Lower leg skin (tissue), 4 donors: Measurements from ENCODE around the gene MEF2D. TPM values are rescaled to one million over a fixed set of nuclear protein-coding genes. Genes with fewer than 3 reads are reported as not detected.

Source experiments
- DNase-seq, 2 donors: peaks; one replicate each; pipeline ENCODE4 v3.0.0-alpha.2; 2019; ENCODE audit warnings: low spot score in 2 of 2
- H3K4me3 ChIP-seq: fragments of 200-600 bp; sonication (generic); 2 replicates; pipeline ENCODE4 v1.5.1; 2017; ENCODE audit warnings: mild to moderate bottlenecking, low read depth; ENCODE audit not compliant: poor library complexity, severe bottlenecking
- CTCF ChIP-seq, 3 donors: fragments of 450-650 bp; IDR thresholded peaks; one replicate each; pipeline ENCODE4 v1.5.1; 2016; ENCODE audit warnings: antibody characterized with exemption in 3 of 3, mild to moderate bottlenecking in 3 of 3, moderate library complexity in 2 of 3
- POLR2A ChIP-seq, 2 donors: fragments of 450-650 bp; IDR thresholded peaks; one replicate each; pipeline ENCODE4 v1.6.1; 2016 to 2017; ENCODE audit warnings: antibody characterized with exemption in 2 of 2, mild to moderate bottlenecking in 1 of 2, moderate library complexity in 1 of 2
- WGBS, 2 donors: methylation state at CpG; one replicate each; pipeline ENCODE4 v1.1.5; 2018; 5-methylcytosine and 5-hydroxymethylcytosine counted together
- intact Hi-C: fragments of 100-400 bp; cut with DNase I; formaldehyde crosslinking; loops from one replicate; pipeline ENCODE4 v1.15.0; 2023; ENCODE audit warnings: low total_unique reads
- total RNA-seq, 4 donors: library from RNA; depleted of rRNA; stranded (reverse); fragments of >200 nt; gene quantifications; one replicate each; pipeline ENCODE4 v1.1.0, GENCODE V29; 2016

The MEF2D gene
- total RNA-seq, 4 donors from 2014 or later: 32.1 to 67.3 (median 55.6) TPM

- intact Hi-C loops: no loop called here
- no peak for DNase-seq
- WGBS, 2 donors: 33 to 51% methylated on average over 3 of the region's 3 CpGs
- no peak overlapping the region for H3K4me3 ChIP-seq
- TF ChIP-seq CTCF (IDR thresholded peaks at IDR 0.05): no peak
- no peak for TF ChIP-seq POLR2A (IDR thresholded peaks at IDR 0.05)
These were observed 69.7 kb downstream of the MEF2D start for GRCh38 chr1:156430866-156431265.

- 32 to 34% methylated on average over 7 of the region's 7 CpGs for WGBS, 2 donors
- intact Hi-C loops: no loop called here
- no peak for DNase-seq
- no peak overlapping the region for H3K4me3 ChIP-seq
- TF ChIP-seq CTCF (IDR thresholded peaks at IDR 0.05) (no peak), POLR2A (IDR thresholded peaks at IDR 0.05) (no peak)
These were observed 70.3 kb downstream of the MEF2D start for GRCh38 chr1:156430303-156430702.

GRCh38 chr1:156429313-156430060, 71.1 kb downstream of the MEF2D start:
- no peak for DNase-seq
- intact Hi-C loops: no loop called here
- TF ChIP-seq CTCF (IDR thresholded peaks at IDR 0.05) (no peak), POLR2A (IDR thresholded peaks at IDR 0.05) (no peak)
- WGBS, 2 donors: 21 to 22% methylated on average over 13 of the region's 13 CpGs
- no peak overlapping the region for H3K4me3 ChIP-seq

GRCh38 chr1:156428746-156429288, 71.8 kb downstream of the MEF2D start:
- DNase-seq: no peak
- WGBS, 2 donors: 23 to 27% methylated on average over 4 of the region's 4 CpGs
- no peak overlapping the region for H3K4me3 ChIP-seq
- intact Hi-C loops: no loop called here
- TF ChIP-seq POLR2A (IDR thresholded peaks at IDR 0.05) (no peak), CTCF (IDR thresholded peaks at IDR 0.05) (no peak)

GRCh38 chr1:156427957-156428356, 72.6 kb downstream of the MEF2D start:
- H3K4me3 ChIP-seq: no peak overlapping the region
- TF ChIP-seq POLR2A (IDR thresholded peaks at IDR 0.05) (no peak), CTCF (IDR thresholded peaks at IDR 0.05) (no peak)
- WGBS, 2 donors: 33 to 48% methylated on average over 5 of the region's 5 CpGs
- DNase-seq: no peak
- intact Hi-C loops: no loop called here
